ENCODE data around the gene CMSS1. TPM values are rescaled to one million over a fixed set of nuclear protein-coding genes. Genes with fewer than 3 reads are reported as not detected.

CMSS1 gene
- total and polyA plus RNA-seq, 2 of the 13 experiments (the other 11 are each of a cell fraction or from before 2014, with no cell fraction given), result 6.4 to 48.7 TPM

- TF ChIP-seq ZBTB49 (CRISPR knock-in tag; IDR thresholded peaks at IDR 0.05; ENCODE audit: borderline replicate concordance) (no peak), ARID3A (IDR thresholded peaks at IDR 0.05; ENCODE audit: low read depth, low read length) (no peak), NCOA2 (CRISPR knock-in tag; IDR thresholded peaks at IDR 0.05) (peak; percentile 59; the same call in 1 of the 2 replicates), NR3C1 (CRISPR knock-in tag; IDR thresholded peaks at IDR 0.05) (no peak), MAF1 (CRISPR knock-in tag; IDR thresholded peaks at IDR 0.05; ENCODE audit: borderline replicate concordance) (no peak), ZNF577 (CRISPR knock-in tag; IDR thresholded peaks at IDR 0.05; ENCODE audit: borderline replicate concordance, low read depth) (no peak), NFIC (IDR thresholded peaks at IDR 0.05; ENCODE audit: low read length) (0 out of 2 replicates have a peak, but pooled peaks have one; percentile 21), REPIN1 (CRISPR knock-in tag; IDR thresholded peaks at IDR 0.05; ENCODE audit: borderline replicate concordance, low read depth) (no peak), HDAC2 (CRISPR knock-in tag; IDR thresholded peaks at IDR 0.05) (peak; percentile 70; the same call in 1 of the 2 replicates), GATAD2A (CRISPR knock-in tag; IDR thresholded peaks at IDR 0.05) (peak; percentile 59), ZMYM4 (CRISPR knock-in tag; IDR thresholded peaks at IDR 0.05) (peak; percentile 50), SP4 (CRISPR knock-in tag; IDR thresholded peaks at IDR 0.05) (no peak), HDAC1 (CRISPR knock-in tag; IDR thresholded peaks at IDR 0.05) (0 out of 2 replicates have a peak, but pooled peaks have one; percentile 29), ZSCAN31 (CRISPR knock-in tag; IDR thresholded peaks at IDR 0.05; ENCODE audit: low read depth) (0 out of 2 replicates have a peak, but pooled peaks have one; percentile 38), ADNP (CRISPR knock-in tag; IDR thresholded peaks at IDR 0.05) (no peak), PHF5A (CRISPR knock-in tag; IDR thresholded peaks at IDR 0.05; ENCODE audit: low read depth, unreplicated experiment) (no peak), NAIF1 (CRISPR knock-in tag; IDR thresholded peaks at IDR 0.05; ENCODE audit: borderline replicate concordance) (no peak), ZNF256 (CRISPR knock-in tag; conservative IDR thresholded peaks at IDR 0.05) (no peak), ZNF557 (CRISPR knock-in tag; IDR thresholded peaks at IDR 0.05) (no peak), SOX13 (IDR thresholded peaks at IDR 0.05) (peak; percentile 45; the same call in 1 of the 2 replicates), SOX13 (CRISPR knock-in tag; conservative IDR thresholded peaks at IDR 0.05 in 1 of 2, IDR thresholded peaks at IDR 0.05 in 1 of 2) (peak in 1 of 2 experiments; percentile 75; a peak in 1 of 4 replicates), ZNF652 (CRISPR knock-in tag; IDR thresholded peaks at IDR 0.05; ENCODE audit: borderline replicate concordance, low read depth) (no peak), ZSCAN30 (CRISPR knock-in tag; IDR thresholded peaks at IDR 0.05) (no peak), SAP130 (CRISPR knock-in tag; IDR thresholded peaks at IDR 0.05; ENCODE audit: low read depth) (peak; percentile 58), ZSCAN9 (CRISPR knock-in tag; IDR thresholded peaks at IDR 0.05; ENCODE audit: borderline replicate concordance) (0 out of 2 replicates have a peak, but pooled peaks have one; percentile 19), ZBTB33 (CRISPR knock-in tag; IDR thresholded peaks at IDR 0.05) (no peak), ZBTB20 (CRISPR knock-in tag; IDR thresholded peaks at IDR 0.05; ENCODE audit: borderline replicate concordance, low read depth) (peak; percentile 77; the same call in 1 of the 2 replicates), ZFP36L1 (CRISPR knock-in tag; IDR thresholded peaks at IDR 0.05) (no peak)
Observed at GRCh38 chr3:99923873-99924272, 106.2 kb downstream of the CMSS1 start (continued).

All from HepG2 (cell line).